ENCODE data around the gene KCNK16. TPM values are rescaled to one million over a fixed set of nuclear protein-coding genes. Genes with fewer than 3 reads are reported as not detected.

KCNK16 gene
- total RNA-seq, 2 experiments from 2014 or later, result not detected

- ATAC-seq (no peak), DNase-seq (no peak)
- H3K27me3 Mint-ChIP-seq, result no peaks in the 10 kb centered on the region
- H3K4me1 Mint-ChIP-seq (ENCODE audit: low read depth), result no peaks in the 10 kb centered on the region
- no peaks in the 10 kb centered on the region for H3K9me3 Mint-ChIP-seq
- H3K4me3 Mint-ChIP-seq, result no peak overlapping the region
- intact Hi-C loops (cut with micrococcal nuclease), result no loop called here
- POLR2A ChIA-PET, result no interaction called here
- no peaks in the 10 kb centered on the region for H3K36me3 Mint-ChIP-seq (ENCODE audit: low read depth)
- no peak overlapping the region for H3K27ac Mint-ChIP-seq
- no peak for TF ChIP-seq CTCF (IDR thresholded peaks at IDR 0.05)
- CTCF ChIA-PET, result interaction anchor here (0.8 to 2.2 kb wide), 8 partner anchors 9 to 352 kb away, joined by 3 to 10 read pairs (median 4); no protein-coding TSS in a partner anchor
Observed at GRCh38 chr6:39348740-39349139, 26.2 kb upstream of the KCNK16 start.

GRCh38 chr6:39347906-39348585 is 25.5 kb upstream of the KCNK16 start:
- intact Hi-C loops (cut with micrococcal nuclease), result no loop called here
- H3K27ac Mint-ChIP-seq, result no peak overlapping the region
- ChIA-PET POLR2A (no interaction called here), CTCF (interaction anchor here (0.6 to 2.2 kb wide), 10 partner anchors 9 to 985 kb away, joined by 3 to 10 read pairs (median 4); no protein-coding TSS in a partner anchor)
- ATAC-seq (peak; percentile 78), DNase-seq (peak; percentile 77)
- H3K9me3 Mint-ChIP-seq, result no peaks in the 10 kb centered on the region
- no peak overlapping the region for H3K4me3 Mint-ChIP-seq
- H3K27me3 Mint-ChIP-seq, result no peaks in the 10 kb centered on the region
- H3K36me3 Mint-ChIP-seq (ENCODE audit: low read depth), result no peaks in the 10 kb centered on the region
- H3K4me1 Mint-ChIP-seq (ENCODE audit: low read depth), result no peaks in the 10 kb centered on the region
- peak; percentile 94 for TF ChIP-seq CTCF (IDR thresholded peaks at IDR 0.05)

- DNase-seq, result no peak
- H3K27me3 Mint-ChIP-seq, result no peaks in the 10 kb centered on the region
- TF ChIP-seq CTCF (IDR thresholded peaks at IDR 0.05), result no peak
- no peaks in the 10 kb centered on the region for H3K4me1 Mint-ChIP-seq (ENCODE audit: low read depth)
- ATAC-seq, result no peak
- ChIA-PET CTCF (interaction anchor here (1.4 kb wide), 1 partner anchor 986 kb away, joined by 5 read pairs; no protein-coding TSS in a partner anchor), POLR2A (no interaction called here)
- H3K9me3 Mint-ChIP-seq, result no peaks in the 10 kb centered on the region
- H3K4me3 Mint-ChIP-seq, result no peak overlapping the region
- intact Hi-C loops (cut with micrococcal nuclease), result no loop called here
- no peak overlapping the region for H3K27ac Mint-ChIP-seq
- no peaks in the 10 kb centered on the region for H3K36me3 Mint-ChIP-seq (ENCODE audit: low read depth)
Observed at GRCh38 chr6:39347206-39347605, 24.7 kb upstream of the KCNK16 start.

- CTCF ChIA-PET, result no interaction called here
- no peaks in the 10 kb centered on the region for H3K36me3 Mint-ChIP-seq (ENCODE audit: low read depth)
- no peak overlapping the region for H3K4me3 Mint-ChIP-seq
- intact Hi-C loops (cut with micrococcal nuclease), result no loop called here
- no peak for TF ChIP-seq CTCF (IDR thresholded peaks at IDR 0.05)
- H3K9me3 Mint-ChIP-seq, result no peaks in the 10 kb centered on the region
- no peak for DNase-seq
- H3K27me3 Mint-ChIP-seq, result no peaks in the 10 kb centered on the region
- ATAC-seq, result no peak
- POLR2A ChIA-PET, result no interaction called here
- no peak overlapping the region for H3K27ac Mint-ChIP-seq
- H3K4me1 Mint-ChIP-seq (ENCODE audit: low read depth), result no peaks in the 10 kb centered on the region
Observed at GRCh38 chr6:39344821-39345280, 22.3 kb upstream of the KCNK16 start.

- Mint-ChIP-seq H3K36me3 (ENCODE audit: low read depth) (no peaks in the 10 kb centered on the region), H3K4me1 (ENCODE audit: low read depth) (no peaks in the 10 kb centered on the region), H3K9me3 (no peaks in the 10 kb centered on the region), H3K27ac (no peak overlapping the region), H3K27me3 (peaks cover under 1% of the 10 kb centered on the region), H3K4me3 (no peak overlapping the region)
- no peak for ATAC-seq
- ChIA-PET CTCF (no interaction called here), POLR2A (no interaction called here)
- no peak for TF ChIP-seq CTCF (IDR thresholded peaks at IDR 0.05)
- intact Hi-C loops (cut with micrococcal nuclease), result no loop called here
- DNase-seq, result no peak
Observed at GRCh38 chr6:39343396-39343870, 20.9 kb upstream of the KCNK16 start.
